ENCODE measurements around the gene DCST2.

- peak; percentile 55 for TF ChIP-seq POLR2A (IDR thresholded peaks at IDR 0.05; ENCODE audit: extremely low read depth, insufficient read length)
- TF ChIP-seq CTCF (IDR thresholded peaks at IDR 0.05; ENCODE audit: low read depth, low read length): no peak
- TF ChIP-seq MAX (IDR thresholded peaks at IDR 0.05; ENCODE audit: low read depth, low read length): no peak
- TF ChIP-seq MYC (IDR thresholded peaks at IDR 0.05; ENCODE audit: low read depth, low read length): no peak
These were observed 30.0 kb upstream of the DCST2 start, which contains the start of gene EFNA4 for GRCh38 chr1:155063550-155064110.

Data from NB4 (cell line).